Mucosa of descending colon (tissue), 3 donors: ENCODE data around the gene MAN2B2. TPM values are rescaled to one million over a fixed set of nuclear protein-coding genes. Genes with fewer than 3 reads are reported as not detected.
A peak's percentile ranks its signal among the peaks of the same experiment; 100 is the strongest.

Experiments used
- ATAC-seq: fragments of 200-7000 bp; cut with Tn5 transposase; one replicate; pipeline ENCODE4 v1.9.1; 2020; ENCODE audit warnings: mild to moderate bottlenecking, moderate library complexity
- DNase-seq, 3 donors: peaks; one replicate each; pipeline ENCODE4 v3.0.0-alpha.2; 2020
- H3K36me3 ChIP-seq: fragments of 200-600 bp; one replicate; pipeline ENCODE4 v1.8.0; 2021; ENCODE audit warnings: low read depth, mild to moderate bottlenecking
- H3K4me1 ChIP-seq: fragments of 200-600 bp; one replicate; pipeline ENCODE4 v1.8.0; 2021; ENCODE audit warnings: low read depth, mild to moderate bottlenecking
- H3K4me3 ChIP-seq: fragments of 200-600 bp; one replicate; pipeline ENCODE4 v1.8.0; 2021; ENCODE audit warnings: mild to moderate bottlenecking
- H3K9me3 ChIP-seq: fragments of 200-600 bp; one replicate; pipeline ENCODE4 v1.8.0; 2021; ENCODE audit warnings: mild to moderate bottlenecking
- intact Hi-C, 2 donors: fragments of 100-400 bp; cut with DNase I in 1 of 2; cut with micrococcal nuclease in 1 of 2; formaldehyde crosslinking; loops; one replicate each; pipeline versions ENCODE4 v1.11.0 to v1.11.1; 2022; cut with DNase I, micrococcal nuclease
- total RNA-seq, 3 donors: library from RNA; stranded (reverse); fragmentation: NEBNext Ultra II Directional in 2 of 3; extraction: Animal tissue kit (Norgen Biotek cat#: 25700) in 2 of 3; gene quantifications; one replicate each; pipeline versions ENCODE4 v1.2.1 to v1.2.4, GENCODE V29; 2021 to 2023
- TF ChIP-seq, protein P1 (sequence below): fragments of 200-600 bp; IDR thresholded peaks from one replicate; pipeline ENCODE4 v1.8.0; 2022; ENCODE audit warnings: antibody characterized with exemption, mild to moderate bottlenecking
- donor health status: DM: no; HTN: no; CAD: no; lungs with moderate emphysema.
- donor health status: DM: no; HTN: no; CAD: no.
- donor health status: DM: no; HTN: yes; CAD: no.

The MAN2B2 gene
- total RNA-seq, 3 donors from 2014 or later = 24.1 to 28.2 (median 27.2) TPM

DNA sequence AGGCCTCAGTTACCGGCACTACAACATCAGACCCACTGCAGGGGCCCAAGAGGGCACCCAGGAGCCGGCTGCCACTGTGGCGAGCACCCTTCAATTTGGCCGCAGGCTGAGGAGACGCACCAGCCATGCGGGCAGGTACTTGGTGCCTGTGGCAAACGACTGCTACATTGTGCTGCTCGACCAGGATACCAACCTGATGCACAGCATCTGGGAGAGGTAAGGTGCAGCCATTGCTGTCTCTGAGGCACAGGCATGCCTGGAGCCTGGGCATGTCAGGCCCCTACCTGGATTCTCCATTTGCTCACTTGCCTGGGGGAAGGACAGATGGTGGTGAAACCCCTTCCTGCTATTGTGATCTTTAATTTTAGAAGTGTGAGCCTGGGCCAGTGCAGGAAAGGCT lies 30.1 kb downstream of the MAN2B2 start:
- TF ChIP-seq, protein P1, sequence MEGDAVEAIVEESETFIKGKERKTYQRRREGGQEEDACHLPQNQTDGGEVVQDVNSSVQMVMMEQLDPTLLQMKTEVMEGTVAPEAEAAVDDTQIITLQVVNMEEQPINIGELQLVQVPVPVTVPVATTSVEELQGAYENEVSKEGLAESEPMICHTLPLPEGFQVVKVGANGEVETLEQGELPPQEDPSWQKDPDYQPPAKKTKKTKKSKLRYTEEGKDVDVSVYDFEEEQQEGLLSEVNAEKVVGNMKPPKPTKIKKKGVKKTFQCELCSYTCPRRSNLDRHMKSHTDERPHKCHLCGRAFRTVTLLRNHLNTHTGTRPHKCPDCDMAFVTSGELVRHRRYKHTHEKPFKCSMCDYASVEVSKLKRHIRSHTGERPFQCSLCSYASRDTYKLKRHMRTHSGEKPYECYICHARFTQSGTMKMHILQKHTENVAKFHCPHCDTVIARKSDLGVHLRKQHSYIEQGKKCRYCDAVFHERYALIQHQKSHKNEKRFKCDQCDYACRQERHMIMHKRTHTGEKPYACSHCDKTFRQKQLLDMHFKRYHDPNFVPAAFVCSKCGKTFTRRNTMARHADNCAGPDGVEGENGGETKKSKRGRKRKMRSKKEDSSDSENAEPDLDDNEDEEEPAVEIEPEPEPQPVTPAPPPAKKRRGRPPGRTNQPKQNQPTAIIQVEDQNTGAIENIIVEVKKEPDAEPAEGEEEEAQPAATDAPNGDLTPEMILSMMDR = no peak
- no peak for ATAC-seq
- Histone ChIP-seq H3K36me3 (no peaks in the 10 kb centered on the region), H3K4me1 (no peaks in the 10 kb centered on the region), H3K4me3 (no peak overlapping the region), H3K9me3 (peaks cover 5% of the 10 kb centered on the region)
- intact Hi-C loops = no loop called here
- no peak for DNase-seq

DNA sequence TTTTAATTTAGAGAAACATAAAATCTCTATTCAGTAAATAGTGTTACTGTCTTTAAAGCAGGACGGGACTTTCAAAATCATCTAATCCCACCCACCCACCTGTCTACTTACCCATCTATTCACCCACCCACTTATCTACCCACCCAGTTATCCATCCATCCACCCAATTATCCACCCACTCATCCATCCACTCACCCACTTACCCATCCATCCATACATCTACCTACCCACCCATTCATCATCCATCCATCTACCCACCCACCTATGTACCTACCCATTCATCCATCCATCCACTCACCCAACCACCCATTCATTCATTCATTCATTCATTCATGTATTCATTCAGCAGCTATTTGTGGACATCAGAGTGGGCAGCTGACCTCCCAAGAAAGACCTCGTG lies 30.6 kb downstream of the MAN2B2 start:
- intact Hi-C loops = no loop called here

DNA sequence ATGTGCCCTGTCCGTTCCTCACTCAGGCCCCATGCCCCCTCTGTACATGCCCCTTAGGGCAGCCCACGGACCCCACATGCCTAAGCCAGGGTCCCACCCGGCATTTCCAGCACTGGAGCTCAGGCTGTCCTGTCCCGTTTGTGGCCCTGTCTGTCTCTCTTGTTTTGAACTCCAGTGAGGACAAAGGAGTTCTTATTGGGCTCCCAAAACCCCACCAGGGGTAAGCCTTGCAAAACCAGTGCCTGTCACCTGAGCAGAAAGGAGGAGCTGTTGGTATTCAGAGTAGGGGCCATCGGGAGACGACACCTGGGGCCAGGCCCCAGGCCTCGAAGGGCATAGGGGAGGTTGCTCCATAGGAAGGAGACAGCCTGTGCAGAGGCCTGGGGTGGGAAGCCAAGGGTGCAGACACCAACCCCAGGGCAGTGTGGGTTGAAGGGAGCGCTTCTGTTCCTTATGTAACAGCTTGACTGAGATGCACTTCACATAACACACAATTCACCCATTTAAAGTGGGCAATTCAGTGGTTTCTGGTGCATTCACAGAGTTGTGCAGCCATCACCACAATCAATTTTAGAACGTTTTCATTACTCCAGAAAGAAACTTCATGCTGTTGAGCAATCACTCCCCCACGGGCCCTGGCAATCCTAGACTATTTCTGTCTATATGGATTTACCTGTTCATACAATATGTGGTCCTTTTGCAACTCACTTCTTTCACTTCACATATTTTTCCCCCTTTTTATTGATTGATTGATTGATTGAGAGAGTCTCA lies 31.7 kb downstream of the MAN2B2 start:
- intact Hi-C loops = no loop called here
- TF ChIP-seq, protein P1 = no peak
- H3K4me1 ChIP-seq = no peaks in the 10 kb centered on the region
- ATAC-seq = no peak
- peak in 1 of 3 donors; percentile 33 for DNase-seq
- H3K36me3 ChIP-seq = peaks cover 4% of the 10 kb centered on the region
- no peak overlapping the region for H3K4me3 ChIP-seq
- H3K9me3 ChIP-seq = peaks cover 5% of the 10 kb centered on the region

More for the DNA sequence above, 30.6 kb downstream of the MAN2B2 start:
- peaks cover 5% of the 10 kb centered on the region for H3K9me3 ChIP-seq
- no peaks in the 10 kb centered on the region for H3K4me1 ChIP-seq
- H3K4me3 ChIP-seq = no peak overlapping the region
- H3K36me3 ChIP-seq = no peaks in the 10 kb centered on the region
- DNase-seq (no peak), ATAC-seq (no peak)
- TF ChIP-seq, protein P1 = no peak

DNA sequence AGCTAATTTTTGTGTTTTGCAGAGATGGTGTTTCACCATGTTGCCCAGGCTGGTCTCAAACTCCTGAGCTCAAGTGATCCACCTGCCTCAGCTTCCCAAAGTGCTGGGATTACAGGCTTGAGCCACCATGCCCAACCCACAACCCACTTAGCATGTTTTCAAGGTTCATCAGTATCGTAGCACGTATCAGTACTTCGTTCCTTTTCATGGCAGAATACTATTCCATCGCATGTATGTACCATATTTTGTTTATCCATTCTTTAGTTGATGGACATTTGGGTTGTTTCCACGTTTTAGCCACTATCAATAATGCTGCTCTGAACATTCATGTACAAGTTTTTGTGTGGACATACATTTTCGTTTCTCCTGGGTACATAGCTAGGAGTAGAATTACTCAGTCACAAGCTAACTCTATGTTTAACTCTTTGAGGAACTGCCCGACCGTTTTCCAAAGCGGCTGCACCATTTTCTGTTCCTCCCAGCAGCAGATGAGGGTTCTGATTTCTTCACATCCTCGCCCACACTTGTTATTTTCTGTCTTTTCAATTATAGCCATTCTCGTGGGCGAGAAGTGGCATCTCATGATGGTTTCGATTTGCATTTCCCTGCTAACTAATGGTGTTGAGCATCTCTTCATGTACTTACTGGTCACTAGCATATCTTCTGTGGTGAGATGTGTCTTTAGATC lies 32.5 kb downstream of the MAN2B2 start:
- Histone ChIP-seq H3K9me3 (peaks cover 5% of the 10 kb centered on the region), H3K36me3 (peaks cover 4% of the 10 kb centered on the region), H3K4me3 (no peak overlapping the region), H3K4me1 (no peaks in the 10 kb centered on the region)
- ATAC-seq = no peak
- TF ChIP-seq, protein P1 = no peak
- intact Hi-C loops = no loop called here
- no peak for DNase-seq

DNA sequence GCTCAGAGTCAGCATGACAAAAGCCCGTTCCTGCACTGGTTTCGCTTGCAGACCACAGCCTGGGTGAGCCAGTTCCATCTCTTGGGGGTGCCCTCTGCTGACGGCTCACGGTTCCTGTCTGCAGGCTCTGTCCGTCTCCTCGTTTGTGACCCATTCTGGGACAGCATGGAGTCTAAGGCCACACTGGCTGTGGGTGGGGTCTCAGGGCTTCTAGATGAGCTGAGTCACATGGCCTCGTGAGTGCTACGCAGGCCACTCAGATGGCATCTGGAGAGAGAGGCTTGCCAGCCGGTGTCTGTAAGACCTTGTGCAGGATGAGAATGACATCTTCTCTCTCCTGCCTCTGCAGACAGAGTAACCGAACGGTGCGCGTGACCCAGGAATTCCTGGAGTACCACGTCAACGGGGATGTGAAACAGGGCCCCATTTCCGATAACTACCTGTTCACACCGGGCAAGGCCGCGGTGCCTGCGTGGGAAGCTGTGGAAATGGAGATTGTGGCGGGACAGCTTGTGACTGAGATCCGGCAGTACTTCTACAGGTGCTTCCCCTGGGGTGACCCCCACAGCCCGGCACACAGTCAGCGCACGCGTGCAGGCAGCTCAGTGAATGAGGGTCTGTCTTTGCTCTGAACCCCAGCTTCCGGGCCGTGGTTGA lies 33.9 kb downstream of the MAN2B2 start:
- TF ChIP-seq, protein P1 = no peak
- peaks cover 4% of the 10 kb centered on the region for H3K36me3 ChIP-seq

More for the DNA sequence above, 33.9 kb downstream of the MAN2B2 start:
- H3K9me3 ChIP-seq = peaks cover 5% of the 10 kb centered on the region
- intact Hi-C loops = no loop called here
- H3K4me3 ChIP-seq = no peak overlapping the region
- ATAC-seq (no peak), DNase-seq (peak in 1 of 3 donors; percentile 33)
- H3K4me1 ChIP-seq = no peaks in the 10 kb centered on the region
